Measurements from ENCODE around the gene PLA2G15.

The PLA2G15 gene, protein sequence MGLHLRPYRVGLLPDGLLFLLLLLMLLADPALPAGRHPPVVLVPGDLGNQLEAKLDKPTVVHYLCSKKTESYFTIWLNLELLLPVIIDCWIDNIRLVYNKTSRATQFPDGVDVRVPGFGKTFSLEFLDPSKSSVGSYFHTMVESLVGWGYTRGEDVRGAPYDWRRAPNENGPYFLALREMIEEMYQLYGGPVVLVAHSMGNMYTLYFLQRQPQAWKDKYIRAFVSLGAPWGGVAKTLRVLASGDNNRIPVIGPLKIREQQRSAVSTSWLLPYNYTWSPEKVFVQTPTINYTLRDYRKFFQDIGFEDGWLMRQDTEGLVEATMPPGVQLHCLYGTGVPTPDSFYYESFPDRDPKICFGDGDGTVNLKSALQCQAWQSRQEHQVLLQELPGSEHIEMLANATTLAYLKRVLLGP

DNA sequence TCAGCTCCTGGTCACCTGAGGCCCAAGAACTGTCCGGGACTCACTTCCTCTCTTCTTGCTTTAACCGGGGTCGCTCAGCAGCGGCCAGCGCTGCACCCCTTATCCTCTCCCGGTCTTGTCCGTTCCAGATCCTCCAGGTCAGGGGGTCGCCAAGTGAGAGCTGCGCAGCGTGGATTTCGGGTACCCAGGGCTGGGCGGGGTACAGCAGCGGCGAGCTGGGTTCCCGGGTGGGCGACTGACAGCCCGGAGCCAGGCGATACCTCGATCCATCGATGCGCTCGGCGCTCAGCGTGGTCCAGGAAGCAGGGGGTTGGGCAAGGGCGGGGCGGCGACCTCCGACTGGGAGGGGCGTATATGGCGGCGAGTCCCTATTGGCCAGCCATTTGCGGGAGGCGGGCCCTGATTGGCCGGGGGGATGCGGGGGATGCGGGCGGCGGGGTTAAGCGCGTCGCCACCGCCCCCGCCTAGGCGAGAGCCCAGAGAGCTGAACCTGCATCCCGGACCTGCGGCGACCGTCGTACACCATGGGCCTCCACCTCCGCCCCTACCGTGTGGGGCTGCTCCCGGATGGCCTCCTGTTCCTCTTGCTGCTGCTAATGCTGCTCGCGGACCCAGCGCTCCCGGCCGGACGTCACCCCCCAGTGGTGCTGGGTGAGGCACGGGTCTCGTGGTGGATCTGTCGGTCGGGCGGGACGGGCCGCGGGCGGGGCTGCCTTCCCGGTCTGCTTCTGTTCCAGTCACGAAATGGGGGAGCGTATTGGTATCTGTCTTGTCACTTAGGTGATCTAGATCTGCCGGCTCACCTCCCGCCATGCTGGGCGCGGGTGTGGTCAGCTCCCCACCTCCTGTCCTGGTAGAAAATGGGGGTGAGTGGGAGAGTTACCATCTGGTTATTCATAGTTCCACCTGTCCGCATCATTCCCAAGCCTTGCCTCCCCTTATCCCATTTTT, at the start of gene PLA2G15:
TSS of gene PLA2G15 (plus strand) at position 471 of the 951 bp plus-strand sequence. CDS start at position 525, 54 bp downstream.
- in situ Hi-C loops (cut with MboI; ENCODE audit: low sequenced_read_pairs), result no loop called here

DNA sequence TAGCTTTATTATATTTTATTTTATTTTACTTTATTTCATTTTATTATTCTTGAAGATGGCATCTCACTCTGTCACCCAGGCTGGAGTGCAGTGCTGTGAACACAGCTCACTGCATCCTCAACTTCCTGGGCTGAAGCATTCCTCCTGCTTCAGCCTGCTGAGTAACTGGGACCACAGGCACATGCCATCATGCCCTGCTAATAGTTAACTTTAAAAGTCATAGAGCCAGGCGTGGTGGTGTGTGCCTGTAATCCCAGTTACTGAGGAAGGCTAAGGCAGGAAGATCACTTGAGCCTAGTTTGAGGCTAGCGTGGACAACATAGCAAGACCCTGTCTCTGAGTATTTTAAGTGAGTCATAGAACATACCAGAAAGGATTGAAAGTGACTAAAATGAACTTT, 47.9 kb upstream of the PLA2G15 start:
- in situ Hi-C loops (cut with MboI; ENCODE audit: low sequenced_read_pairs), result no loop called here

DNA sequence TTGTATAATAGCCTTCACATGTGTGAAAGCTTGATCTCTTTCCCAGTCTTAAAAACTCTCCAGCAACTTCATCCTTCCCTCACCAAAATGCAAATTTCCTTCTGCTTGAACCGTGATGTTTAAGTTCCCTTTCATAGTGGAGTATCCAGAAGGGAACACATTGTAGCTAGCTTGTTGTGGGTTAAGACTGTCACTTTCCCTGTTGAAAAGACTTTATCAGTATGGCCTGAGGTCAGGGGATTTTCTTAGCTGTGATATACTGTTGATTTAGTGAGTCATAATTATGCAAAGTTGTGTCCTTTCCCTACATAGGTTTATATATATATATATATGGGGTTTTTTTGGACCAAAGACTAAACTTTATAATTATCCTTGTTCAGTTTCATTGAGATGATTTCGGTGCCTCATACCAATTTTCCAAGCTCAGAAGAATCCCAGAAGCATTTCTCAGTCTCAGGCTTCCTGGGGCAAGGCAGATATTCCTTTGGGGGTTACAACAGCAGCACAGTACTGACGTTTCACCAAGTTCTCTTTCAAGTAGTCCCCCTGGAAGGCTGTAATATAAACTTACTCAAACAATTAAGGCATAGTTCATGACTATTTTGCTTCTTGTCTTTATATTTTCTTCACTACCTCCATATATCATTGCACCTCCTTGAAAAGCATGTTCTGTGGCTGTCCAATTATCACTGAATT, 44.9 kb upstream of the PLA2G15 start:
- in situ Hi-C loops (cut with MboI; ENCODE audit: low sequenced_read_pairs), result no loop called here

DNA sequence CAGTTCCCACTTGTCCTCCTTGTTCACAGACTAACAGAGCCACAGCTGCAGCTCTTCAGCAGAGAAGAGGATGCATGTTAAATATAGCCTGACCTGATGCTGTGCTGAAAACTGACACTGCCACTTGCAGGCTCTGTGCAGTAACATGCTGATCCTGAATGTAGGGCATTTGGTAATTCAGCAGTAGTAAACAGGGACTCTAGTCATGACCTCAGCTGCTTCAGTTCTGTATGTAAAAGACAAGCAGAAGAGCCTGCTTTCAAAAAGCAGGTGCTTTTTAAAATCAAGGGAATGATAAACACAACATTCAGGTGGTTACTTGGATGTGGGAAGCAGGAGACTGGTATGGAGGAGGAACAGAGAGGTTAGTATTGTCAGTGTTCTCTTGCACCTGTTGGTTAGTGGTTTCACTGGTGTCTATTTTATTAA, 43.1 kb upstream of the PLA2G15 start:
- in situ Hi-C loops (cut with MboI; ENCODE audit: low sequenced_read_pairs), result no loop called here

DNA sequence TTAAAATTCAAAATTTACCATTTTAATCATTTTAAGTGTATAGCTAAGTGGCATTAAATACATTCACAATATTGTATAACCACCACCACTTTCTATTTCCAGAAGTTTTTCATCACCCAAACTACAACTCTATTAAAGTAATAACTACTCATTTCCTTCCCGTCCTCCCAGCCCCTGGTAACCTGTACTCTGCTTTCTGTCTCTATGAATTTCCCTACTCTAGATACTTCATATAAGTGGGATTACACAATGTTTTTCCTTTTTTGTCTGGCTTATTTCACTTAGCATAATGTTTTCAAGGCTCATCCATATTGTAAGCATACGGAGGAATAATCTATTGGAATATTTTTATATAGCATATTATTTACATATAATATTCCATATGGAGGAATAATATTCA, 38.9 kb upstream of the PLA2G15 start:
- in situ Hi-C loops (cut with MboI; ENCODE audit: low sequenced_read_pairs), result no loop called here

DNA sequence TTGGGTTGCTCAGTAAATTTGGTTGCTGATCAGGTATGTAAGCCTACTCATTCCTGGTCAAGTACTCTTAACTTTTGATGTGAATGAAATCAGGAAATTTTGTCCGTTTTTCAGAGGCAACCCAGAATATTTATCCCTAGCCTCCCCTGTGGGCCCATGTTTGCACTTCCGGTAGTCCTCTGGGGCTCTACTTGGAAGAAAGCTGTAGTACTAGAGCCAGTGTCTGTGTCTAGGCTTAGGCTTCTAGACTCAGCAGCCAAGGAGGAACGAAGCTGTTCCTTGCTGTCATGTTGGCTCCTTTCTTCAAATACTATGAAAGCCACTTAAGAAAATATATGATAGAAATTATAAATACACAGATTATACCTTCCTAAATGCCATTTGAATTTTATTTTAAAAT, 30.4 kb upstream of the PLA2G15 start:
- in situ Hi-C loops (cut with MboI; ENCODE audit: low sequenced_read_pairs), result no loop called here

DNA sequence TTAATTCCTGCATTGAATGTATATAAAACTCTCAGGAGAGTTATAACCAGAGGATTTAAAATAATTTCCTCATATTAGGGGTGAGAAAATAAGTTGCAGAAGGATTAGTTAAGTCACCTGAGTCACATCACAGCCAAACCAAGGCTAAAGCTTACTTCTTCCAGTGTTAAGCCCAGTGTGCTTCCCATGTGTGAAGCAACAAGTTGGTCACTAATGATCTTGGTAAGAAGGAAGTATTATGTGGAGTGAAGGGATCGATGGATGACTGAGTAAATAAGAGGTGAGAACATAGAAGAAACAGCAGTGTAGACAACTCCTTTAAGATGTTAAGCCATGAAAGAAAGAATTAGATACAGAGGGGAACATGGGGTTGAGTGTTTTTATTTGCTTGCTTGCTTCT, 29.9 kb upstream of the PLA2G15 start:
- in situ Hi-C loops (cut with MboI; ENCODE audit: low sequenced_read_pairs), result no loop called here

DNA sequence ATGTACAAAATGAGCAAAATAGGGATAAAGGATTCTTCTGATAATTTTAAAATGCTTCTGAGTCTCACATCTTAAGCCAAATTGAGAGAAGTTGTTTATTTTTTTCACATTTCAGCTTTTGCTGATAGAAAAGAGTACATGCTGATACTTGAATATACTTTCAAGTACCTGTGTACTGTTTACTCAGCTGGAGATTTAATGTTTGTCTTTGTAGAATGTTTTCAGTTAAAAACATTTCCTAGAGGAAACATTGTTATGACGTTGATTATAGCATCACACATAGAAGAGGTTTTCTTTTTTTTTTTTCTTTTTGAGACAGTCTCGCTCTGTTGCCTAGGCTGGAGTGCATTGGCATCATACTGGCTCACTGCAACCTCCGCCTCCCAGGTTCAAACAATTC, 28.9 kb upstream of the PLA2G15 start:
- in situ Hi-C loops (cut with MboI; ENCODE audit: low sequenced_read_pairs), result no loop called here

DNA sequence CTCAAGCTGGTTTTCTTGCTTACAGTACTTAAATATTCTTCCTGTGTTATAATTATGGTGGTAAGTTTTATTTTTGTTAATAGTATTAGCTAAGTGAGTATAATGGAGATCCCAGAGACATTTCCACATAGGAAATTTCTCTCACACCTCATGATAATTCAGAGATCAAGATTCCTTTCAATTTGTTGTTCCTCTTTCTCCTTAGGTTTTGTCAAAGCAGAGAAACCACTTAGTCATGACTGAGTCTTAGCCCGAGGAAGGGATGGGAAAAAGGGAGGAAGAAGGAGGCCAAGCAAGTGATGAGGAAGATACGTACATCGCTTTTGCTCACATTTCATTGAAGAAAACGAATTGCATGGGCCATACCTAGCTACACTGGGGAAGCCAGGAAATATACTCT, 27.7 kb upstream of the PLA2G15 start:
- in situ Hi-C loops (cut with MboI; ENCODE audit: low sequenced_read_pairs), result no loop called here

DNA sequence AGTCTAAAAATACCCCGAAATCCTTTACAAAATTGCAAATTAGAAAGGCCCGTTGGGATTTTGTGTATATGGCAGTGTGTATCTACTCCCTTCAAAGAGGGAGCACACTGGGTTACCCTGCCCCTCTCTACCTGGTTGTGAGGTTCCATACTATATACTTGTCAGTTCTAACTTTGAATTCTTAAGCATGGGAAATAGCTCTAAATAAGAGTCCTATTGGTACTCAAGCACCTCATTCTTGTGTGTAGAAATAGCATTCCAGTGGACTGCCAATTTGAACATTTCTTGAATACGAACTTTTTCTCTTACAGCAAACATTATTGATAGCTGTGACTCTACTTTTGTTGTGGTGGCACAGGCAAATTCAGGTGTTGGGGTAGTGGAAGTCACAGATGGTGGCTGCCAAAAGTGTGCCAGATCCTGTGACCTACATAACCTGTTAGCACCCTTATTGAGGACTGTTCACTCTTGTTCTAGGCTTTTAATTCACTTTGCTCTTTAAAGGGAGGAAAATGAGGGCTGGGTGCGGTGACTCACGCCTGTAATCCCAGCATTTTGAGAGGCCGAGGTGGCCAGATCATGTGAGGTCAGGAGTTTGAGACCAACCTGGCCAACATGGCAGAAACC, 25.3 kb upstream of the PLA2G15 start:
- in situ Hi-C loops (cut with MboI; ENCODE audit: low sequenced_read_pairs), result no loop called here

DNA sequence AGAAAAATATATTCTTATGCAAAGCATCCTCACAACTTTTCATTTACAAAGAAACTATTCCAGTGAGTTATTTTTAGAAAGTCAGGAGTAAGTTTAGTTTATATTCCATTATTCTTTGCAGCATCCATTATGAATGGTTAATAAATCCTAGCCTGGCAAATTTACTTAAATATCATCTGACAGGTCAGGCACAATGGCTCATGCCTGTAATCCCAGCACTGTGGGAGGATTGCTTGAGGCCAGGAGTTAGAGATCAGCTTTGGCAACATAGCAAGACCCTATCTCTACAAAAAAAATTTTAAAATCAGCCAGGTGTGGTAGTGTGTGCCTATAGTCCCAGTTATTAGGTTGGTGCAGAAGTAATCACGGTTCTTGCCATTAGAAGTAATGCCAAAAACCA, 22.1 kb upstream of the PLA2G15 start:
- in situ Hi-C loops (cut with MboI; ENCODE audit: low sequenced_read_pairs), result no loop called here

DNA sequence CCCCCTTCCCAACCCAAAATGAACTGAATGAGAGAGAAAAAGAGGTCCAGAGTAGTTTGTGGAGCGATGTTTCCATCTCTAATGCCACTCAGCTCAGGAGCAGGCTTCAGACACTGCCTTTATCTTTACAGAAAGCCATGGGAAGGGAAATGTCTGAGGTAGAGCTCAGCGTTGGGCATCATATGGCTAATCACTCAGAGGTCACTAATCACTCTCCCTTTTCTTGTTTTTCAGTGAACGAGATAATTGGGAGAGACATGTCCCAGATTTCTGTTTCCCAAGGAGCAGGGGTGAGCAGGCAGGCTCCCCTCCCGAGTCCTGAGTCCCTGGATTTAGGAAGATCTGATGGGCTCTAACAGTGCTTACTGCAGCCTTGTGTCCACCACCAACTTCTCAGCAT, 19.1 kb upstream of the PLA2G15 start:
- in situ Hi-C loops (cut with MboI; ENCODE audit: low sequenced_read_pairs), result no loop called here

DNA sequence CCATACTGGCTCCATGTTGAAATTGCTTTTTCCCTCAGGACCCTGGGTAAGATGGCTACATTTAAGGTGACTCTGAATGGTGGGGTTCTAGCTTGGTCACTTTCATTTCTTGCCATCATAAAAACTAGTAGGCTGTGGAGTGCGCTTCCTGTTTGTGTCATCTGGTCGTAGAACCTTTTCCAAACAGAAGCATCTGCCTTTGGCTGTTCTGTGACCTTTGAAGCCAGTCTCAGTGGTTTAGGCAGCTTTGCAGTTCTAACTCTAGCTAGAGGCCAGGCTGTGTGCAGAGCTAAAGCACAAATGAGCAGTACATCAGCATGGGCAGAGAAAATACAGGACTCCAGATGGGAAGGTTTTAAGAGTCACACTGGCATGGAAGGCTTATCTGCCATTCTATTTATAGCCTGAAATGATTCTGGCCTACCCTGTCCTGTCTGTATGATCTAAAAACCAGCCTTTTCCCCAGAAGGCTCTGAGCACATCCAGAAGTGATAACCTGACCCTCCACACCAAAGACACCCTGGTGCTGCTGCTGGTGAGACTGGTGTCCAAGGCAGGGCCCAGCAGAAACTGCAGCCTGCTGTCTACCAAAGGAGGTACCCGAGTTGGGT, 17.9 kb upstream of the PLA2G15 start:
- in situ Hi-C loops (cut with MboI; ENCODE audit: low sequenced_read_pairs), result no loop called here

DNA sequence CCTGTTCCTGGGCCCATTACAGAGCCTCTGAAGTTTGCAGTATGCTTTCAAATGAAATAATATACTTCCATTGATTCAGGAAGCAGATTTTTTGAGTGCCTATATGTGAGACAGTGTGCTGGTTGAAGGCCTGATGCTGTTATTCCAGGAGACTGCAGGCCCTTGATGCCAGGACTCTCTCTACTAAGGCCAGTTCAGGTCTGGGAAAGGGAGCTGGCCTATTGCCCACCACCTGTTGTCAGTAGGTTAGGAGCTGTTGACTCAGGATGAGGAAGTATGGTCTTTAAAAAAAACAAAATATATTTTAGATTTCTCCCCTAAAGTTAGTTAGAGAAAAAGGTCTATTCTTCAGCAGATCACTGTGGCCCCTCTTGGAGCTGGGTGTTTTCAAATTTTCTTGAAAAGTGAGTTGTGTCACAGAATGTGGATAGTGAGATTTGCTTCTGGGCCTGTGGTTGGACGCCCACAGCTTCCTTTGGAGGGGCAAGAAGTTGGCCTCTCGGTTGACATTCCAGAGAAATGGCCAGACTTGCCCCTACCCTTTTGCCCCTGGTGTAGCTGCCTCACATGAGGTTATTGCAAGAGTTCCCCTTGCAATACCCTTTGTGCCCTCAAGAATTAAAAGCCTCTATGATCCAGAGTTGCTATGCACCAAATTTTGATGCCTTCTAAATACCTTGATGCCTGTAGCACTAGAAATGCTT, 17.2 kb upstream of the PLA2G15 start:
- in situ Hi-C loops (cut with MboI; ENCODE audit: low sequenced_read_pairs), result no loop called here

DNA sequence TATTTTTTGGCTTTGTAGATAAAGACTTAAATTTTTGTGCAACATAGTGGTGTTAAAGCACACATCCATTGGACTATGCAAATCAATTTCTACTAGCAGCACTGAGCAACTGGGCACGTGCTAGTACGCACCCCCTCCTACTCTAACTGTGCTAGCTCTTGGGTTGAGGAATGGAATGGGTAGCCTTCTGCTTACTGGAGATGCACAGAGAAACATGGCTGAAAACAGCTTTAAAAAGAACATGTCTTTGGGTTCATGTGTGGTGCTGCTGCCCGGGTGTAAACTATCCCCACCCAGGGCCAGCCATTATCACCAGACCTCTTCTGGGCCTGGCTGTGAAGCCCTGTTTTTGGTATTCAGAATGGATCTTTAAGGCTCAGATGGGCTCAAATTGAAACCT, 16.5 kb upstream of the PLA2G15 start:
- in situ Hi-C loops (cut with MboI; ENCODE audit: low sequenced_read_pairs), result no loop called here

DNA sequence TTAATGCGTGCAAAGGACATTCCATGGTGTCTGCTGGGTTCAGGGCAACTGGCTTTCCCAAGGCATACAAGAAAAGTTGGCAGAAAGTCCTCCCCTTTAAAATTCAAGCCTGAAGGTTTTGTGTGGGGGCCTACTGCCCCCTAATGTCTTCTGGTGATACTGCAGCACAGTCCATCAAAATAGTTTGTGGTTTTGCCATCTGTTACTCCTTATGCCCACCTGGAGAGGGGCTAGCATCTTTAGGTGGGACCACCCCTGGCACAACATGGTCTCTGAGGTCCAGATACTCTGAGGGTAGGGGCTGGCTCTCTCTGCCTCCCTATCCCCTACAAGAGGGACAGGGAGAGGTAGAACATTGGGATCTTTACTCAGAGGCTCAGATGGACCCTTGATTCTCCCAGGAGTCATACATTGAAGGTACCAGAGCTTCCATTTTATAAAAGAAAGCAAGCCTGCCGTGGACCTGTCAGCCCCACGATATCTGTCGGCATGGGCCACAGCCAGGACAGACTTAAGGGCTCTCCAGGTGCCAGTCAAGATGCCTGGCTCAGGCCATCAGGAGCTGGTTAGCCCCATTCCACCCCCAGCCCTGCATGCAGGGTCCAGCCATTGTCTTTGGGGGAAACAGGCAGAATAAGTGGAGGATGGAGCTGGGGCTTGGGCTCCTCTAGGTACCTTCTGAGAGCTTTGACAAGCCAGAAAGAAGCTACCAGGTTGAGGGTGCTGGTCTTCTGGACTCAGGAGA, 15.6 kb upstream of the PLA2G15 start:
- in situ Hi-C loops (cut with MboI; ENCODE audit: low sequenced_read_pairs), result no loop called here

DNA sequence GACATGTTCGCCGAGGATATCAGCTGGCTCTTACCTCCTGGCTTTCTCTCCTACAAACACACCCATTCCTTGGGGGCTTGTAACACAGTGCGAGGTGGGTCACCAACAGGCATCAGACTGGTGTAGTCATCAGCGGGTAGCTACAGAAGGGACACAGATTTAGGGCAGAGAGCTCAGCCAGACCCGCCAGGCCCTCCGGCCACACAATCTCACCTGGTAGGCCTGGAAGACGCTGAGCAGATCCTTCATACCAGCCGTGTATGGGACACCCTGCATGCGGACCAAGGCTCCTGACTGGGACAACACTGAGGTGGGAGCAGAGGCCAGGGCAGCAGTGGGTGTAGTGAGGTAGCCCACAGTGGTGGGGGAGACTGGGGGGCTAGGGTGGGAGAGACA, 15.0 kb upstream of the PLA2G15 start:
- in situ Hi-C loops (cut with MboI; ENCODE audit: low sequenced_read_pairs), result no loop called here

DNA sequence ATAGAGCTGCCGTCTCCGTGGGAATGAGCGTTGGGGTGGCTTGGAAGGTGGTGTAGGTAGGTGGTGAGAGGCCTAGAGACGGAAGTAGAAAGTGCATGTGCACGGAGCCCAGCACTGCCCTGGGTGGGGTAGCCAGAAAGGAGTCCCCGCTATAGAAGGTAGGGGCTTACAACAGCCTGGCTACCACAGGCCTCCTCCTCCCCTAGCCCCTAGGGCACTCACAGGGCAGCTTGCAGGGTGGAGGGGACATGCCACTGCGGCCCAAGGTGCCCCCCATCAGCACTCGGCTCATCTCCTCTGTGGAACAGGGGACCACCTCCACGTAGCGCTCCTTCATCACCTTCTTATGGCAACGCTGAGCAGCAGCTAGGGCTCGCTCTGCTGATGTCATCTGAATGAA, 14.2 kb upstream of the PLA2G15 start:
- in situ Hi-C loops (cut with MboI; ENCODE audit: low sequenced_read_pairs), result no loop called here
